ENCODE measurements around the gene PRR15L. TPM values are rescaled to one million over a fixed set of nuclear protein-coding genes. Genes with fewer than 3 reads are reported as not detected.

Gene PRR15L
- total RNA-seq, 1 donor: not detected

DNA sequence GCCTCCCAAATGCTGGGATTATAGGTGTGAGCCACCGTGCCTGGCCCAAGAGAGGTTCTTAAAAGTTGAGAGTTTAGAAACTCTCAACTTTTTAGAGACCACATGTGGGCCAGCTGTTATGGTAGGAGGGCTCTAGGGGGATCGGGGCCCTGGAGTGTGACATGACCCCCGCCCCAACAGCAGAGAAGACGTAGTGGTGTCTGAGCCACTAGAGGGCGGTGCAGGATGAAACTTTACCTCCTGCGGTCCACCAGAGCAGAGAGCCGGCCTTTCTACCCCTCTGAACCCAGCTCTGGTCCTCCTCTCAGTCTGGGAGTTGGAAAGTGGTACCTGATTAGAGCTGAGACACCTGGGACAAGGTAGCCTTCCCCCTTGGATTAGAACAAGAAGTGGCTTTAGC, 20.6 kb upstream of the PRR15L start:
- peaks cover 28% of the 10 kb centered on the region for H3K4me1 ChIP-seq (ENCODE audit: insufficient read depth, low read length)
- H3K27me3 ChIP-seq (ENCODE audit: insufficient read depth, low read length): no peaks in the 10 kb centered on the region
- H3K9me3 ChIP-seq (ENCODE audit: low read depth, low read length): no peaks in the 10 kb centered on the region
- H3K4me3 ChIP-seq (ENCODE audit: low read length): no peak overlapping the region

DNA sequence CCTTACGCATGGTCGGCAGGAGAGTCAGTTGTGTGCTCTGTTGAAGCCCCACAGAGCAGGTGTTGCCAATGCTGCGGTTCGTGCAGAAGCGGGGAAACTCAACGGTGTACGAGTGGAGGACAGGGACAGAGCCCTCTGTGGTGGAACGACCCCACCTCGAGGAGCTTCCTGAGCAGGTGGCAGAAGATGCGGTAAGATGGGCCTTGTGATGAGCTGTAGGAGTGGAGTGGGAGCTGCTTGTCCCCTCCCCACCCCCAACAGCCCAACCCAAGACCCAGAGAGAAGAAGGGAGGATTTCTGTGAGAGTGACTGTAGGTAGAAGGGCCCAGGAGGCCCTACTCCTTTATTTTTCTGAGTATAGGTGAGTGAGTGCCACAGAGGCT, 18.1 kb upstream of the PRR15L start:
- Histone ChIP-seq H3K9me3 (ENCODE audit: low read depth, low read length) (no peaks in the 10 kb centered on the region), H3K4me3 (ENCODE audit: low read length) (no peak overlapping the region), H3K4me1 (ENCODE audit: insufficient read depth, low read length) (peaks cover 24% of the 10 kb centered on the region), H3K27me3 (ENCODE audit: insufficient read depth, low read length) (no peaks in the 10 kb centered on the region)

DNA sequence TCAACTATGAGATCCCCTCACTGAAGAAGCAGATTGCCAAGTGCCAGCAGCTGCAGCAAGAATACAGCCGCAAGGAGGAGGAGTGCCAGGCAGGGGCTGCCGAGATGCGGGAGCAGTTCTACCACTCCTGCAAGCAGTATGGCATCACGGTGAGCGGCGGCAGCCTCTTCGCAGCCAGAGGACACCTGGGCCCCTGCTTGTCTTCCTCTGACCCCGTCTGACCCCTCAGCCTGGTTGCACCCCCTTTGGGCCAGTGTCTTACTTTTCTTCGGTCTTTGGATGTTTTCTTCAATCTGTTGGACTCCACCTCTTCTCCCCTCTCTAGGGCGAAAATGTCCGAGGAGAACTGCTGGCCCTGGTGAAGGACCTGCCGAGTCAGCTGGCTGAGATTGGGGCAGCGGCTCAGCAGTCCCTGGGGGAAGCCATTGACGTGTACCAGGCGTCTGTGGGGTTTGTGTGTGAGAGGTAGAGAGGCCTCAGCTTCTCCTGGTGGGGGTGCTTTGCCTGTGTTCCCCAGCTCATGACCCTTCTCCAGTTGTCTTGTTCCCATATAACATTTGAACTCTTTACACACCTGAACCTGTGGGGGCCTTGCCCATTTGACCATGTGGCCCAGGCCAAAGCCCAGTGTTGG, 17.6 kb upstream of the PRR15L start:
- Histone ChIP-seq H3K27me3 (ENCODE audit: insufficient read depth, low read length) (no peaks in the 10 kb centered on the region), H3K4me1 (ENCODE audit: insufficient read depth, low read length) (peaks cover 24% of the 10 kb centered on the region)

DNA sequence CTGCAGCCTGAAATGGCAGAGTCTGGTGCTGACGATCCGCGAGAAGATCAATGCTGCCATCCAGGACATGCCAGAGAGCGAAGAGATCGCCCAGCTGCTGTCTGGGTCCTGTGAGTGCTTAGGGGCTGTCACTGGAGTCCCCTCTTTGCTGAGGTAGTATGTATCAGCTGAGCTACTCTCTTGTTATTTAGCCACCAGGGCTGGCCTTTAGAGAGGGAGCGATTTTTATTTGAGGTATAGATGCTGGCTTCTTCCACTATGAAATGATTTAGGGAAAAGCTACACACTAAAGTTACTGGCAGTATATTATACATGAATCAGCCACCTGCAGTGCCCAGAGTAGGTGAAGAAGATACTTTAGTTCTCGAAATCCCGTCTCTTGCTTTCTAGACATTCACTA, 15.9 kb upstream of the PRR15L start:
- Histone ChIP-seq H3K9me3 (ENCODE audit: low read depth, low read length) (no peaks in the 10 kb centered on the region), H3K27me3 (ENCODE audit: insufficient read depth, low read length) (no peaks in the 10 kb centered on the region), H3K4me1 (ENCODE audit: insufficient read depth, low read length) (peaks cover 30% of the 10 kb centered on the region), H3K4me3 (ENCODE audit: low read length) (no peak overlapping the region)

More for the DNA sequence above, 17.6 kb upstream of the PRR15L start:
- H3K9me3 ChIP-seq (ENCODE audit: low read depth, low read length): no peaks in the 10 kb centered on the region
- no peak overlapping the region for H3K4me3 ChIP-seq (ENCODE audit: low read length)

DNA sequence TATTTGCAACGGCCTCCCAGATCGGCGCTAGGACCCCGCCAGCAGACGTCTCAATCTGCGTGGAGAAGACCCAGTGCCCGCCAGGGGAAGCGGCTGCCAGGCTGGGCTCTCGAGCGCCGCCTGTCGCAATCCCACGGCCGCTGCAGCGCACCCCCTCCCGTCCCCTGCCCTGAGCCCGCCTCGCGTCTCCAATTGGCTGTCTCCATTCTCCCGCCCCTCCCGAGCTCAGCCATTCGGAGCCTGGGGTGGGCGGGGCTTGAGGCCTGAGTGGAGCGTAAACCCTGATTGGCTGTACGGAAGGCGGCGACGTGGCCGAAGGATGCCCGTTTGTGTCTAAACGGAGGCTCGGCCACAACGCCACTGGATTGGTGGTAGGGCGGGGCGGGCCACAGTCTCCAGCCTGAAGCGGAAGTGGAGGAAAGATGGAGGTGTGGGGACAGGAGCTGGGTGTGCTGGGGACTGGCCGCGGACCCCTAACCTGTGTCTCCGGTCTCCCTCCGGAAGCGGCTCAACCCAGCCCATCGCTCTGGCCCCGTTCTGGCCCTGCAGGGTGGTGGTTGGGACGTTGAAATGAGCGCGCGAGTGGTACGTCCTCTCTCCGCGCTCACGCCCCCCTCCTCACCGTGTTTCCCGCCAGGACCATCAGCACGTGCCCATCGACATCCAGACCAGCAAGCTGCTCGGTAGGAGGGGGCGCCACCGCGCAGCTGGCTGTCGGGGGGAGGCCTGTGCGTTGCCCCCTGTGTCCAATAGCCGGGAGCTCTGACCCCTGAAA, 13.2 kb upstream of the PRR15L start, which contains the start of gene CDK5RAP3:
CDK5RAP3 (plus strand) TSS at position 389 of the 775 bp plus-strand sequence; CDS start at position 423, 34 bp downstream.
- Histone ChIP-seq H3K27me3 (ENCODE audit: insufficient read depth, low read length) (no peaks in the 10 kb centered on the region), H3K4me3 (ENCODE audit: low read length) (peak within 1 kb of the TSS; percentile 94), H3K4me1 (ENCODE audit: insufficient read depth, low read length) (peaks cover 30% of the 10 kb centered on the region), H3K9me3 (ENCODE audit: low read depth, low read length) (no peaks in the 10 kb centered on the region)

DNA sequence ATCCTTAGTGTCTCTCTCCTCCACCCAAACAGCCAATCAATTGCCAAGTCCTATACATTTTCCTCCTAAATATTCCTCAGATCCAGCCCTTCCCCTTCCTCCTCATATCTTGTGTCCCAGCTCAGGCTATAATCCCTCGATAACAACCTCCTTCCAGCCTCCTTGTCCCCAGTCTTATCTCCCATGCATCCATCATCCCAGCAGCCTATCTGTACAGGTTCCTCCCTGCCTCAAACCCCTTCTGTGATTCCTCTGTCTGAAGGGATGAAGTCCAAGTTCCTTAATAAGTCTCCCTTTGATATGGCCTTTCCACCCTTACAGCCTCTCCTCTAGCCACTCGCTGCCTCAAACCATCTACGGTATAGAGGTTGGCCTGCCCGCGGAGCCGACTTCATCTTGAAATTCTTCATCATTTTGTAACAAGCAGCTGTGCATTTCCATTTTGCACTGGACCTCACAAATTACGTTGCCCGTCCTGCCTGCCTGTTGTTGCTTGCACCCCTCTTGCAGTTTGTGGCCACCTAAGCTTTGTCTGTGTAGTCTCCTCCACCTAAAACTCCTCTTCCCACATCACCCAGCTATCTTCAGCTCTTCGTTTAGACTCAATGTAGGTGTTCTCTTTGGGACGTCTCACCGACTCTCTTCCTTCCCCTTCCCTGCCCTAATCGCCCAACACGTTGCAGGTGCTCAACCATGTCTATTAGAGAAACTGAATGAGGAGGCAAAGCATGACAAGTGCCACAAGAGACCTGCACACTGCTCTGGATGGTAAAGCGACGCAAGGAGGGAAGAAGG, 12.4 kb upstream of the PRR15L start:
- H3K4me1 ChIP-seq (ENCODE audit: insufficient read depth, low read length): peaks cover 30% of the 10 kb centered on the region
- peak overlapping the region; percentile 94 for H3K4me3 ChIP-seq (ENCODE audit: low read length)
- no peaks in the 10 kb centered on the region for H3K27me3 ChIP-seq (ENCODE audit: insufficient read depth, low read length)
- H3K9me3 ChIP-seq (ENCODE audit: low read depth, low read length): no peaks in the 10 kb centered on the region

DNA sequence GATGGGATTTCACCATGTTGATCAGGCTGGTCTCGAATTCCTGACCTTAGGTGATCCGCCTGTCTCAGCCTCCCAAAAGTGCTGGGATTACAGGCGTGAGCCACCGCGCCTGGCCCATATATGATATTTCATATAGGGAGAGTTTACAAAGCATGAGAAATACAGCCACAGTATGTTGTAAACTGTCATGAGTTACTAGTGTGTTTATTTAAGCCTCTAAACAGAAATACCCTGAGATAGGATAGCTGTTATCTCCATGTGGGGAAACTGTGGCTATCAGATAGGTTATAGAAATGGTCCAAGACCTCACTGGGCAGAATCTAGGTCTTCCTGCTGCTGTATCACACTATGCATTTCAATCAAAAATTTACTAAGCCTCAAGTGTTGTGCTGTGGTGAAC, 11.2 kb upstream of the PRR15L start:
- no peaks in the 10 kb centered on the region for H3K9me3 ChIP-seq (ENCODE audit: low read depth, low read length)
- H3K27me3 ChIP-seq (ENCODE audit: insufficient read depth, low read length): no peaks in the 10 kb centered on the region
- peaks cover 30% of the 10 kb centered on the region for H3K4me1 ChIP-seq (ENCODE audit: insufficient read depth, low read length)
- no peak overlapping the region for H3K4me3 ChIP-seq (ENCODE audit: low read length)

DNA sequence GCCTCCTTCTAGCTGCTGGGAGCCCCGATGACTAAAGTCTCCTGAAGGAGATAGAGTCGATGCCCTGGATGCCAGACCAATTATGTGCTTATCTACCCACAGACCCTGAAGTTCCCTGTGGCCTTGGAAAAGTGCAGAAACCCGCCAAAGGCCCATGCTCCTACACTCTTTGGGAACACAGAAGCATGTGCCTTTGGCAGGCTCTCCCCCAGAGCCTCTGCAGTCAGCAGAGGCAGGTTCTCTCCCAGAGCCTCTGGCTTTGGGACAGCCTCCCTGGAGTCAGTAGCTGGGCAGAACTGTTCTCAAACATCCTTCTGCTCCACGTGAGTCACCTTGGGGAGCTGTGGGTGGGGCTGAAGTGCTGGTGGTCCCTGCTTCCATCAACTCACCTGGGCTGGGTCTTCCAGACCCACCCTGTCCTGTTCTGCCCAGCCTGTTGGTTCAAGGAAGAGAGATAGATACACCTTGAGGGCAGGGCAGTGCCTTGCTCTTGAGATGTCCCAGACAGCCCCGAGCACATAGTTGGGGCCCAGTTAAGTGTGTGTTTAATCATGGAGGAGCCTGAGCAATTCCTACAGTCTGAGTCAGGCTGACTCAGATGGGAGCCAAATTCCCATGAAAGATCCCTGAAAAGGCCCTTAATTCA, 10.0 kb upstream of the PRR15L start:
- Histone ChIP-seq H3K4me1 (ENCODE audit: insufficient read depth, low read length) (peaks cover 26% of the 10 kb centered on the region), H3K9me3 (ENCODE audit: low read depth, low read length) (no peaks in the 10 kb centered on the region), H3K27me3 (ENCODE audit: insufficient read depth, low read length) (no peaks in the 10 kb centered on the region), H3K4me3 (ENCODE audit: low read length) (no peak overlapping the region)

DNA sequence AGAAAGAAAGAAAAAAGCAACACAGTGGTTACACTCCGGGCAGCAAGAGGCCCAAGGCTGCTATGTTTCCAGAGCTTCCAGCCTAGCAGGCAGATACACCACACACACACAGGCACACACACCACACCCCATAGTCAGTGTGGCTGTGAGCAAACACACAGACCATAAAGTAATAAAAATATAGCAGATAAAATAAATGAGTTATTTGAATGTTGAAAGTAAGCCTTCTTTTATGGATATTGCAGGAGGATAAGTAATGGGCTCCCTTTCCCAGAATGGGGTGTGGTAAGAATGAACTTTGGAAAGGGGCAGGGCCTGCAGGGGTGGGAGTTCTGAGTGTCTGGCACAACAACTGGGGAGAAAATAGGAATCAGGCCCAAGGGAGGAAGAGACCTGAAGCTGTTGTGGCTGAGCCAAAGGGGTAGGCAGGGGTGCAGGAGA, 8.4 kb upstream of the PRR15L start:
- Histone ChIP-seq H3K9me3 (ENCODE audit: low read depth, low read length) (no peaks in the 10 kb centered on the region), H3K27me3 (ENCODE audit: insufficient read depth, low read length) (no peaks in the 10 kb centered on the region), H3K4me3 (ENCODE audit: low read length) (no peak overlapping the region), H3K4me1 (ENCODE audit: insufficient read depth, low read length) (peaks cover 9% of the 10 kb centered on the region)

DNA sequence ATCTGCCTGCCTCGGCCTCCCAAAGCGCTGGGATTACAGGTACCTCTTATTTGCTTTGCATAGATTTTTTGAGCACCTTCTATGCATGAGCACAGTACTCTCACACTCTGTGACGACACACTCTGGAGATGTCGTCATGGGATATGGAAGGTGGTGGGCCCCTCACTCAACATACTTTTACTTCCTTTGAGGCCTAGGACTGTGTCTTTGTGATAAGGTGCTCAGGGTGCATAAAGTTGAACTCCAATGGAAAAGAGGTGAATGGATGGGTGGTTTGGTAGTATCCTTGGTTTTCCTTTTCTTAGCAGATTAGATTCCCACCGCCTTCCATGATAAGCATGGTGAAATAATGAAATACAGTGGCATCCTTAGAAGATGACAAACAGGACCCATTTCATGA, 7.2 kb upstream of the PRR15L start:
- H3K27me3 ChIP-seq (ENCODE audit: insufficient read depth, low read length): no peaks in the 10 kb centered on the region
- H3K9me3 ChIP-seq (ENCODE audit: low read depth, low read length): no peaks in the 10 kb centered on the region
- no peak overlapping the region for H3K4me3 ChIP-seq (ENCODE audit: low read length)
- peaks cover 1% of the 10 kb centered on the region for H3K4me1 ChIP-seq (ENCODE audit: insufficient read depth, low read length)

DNA sequence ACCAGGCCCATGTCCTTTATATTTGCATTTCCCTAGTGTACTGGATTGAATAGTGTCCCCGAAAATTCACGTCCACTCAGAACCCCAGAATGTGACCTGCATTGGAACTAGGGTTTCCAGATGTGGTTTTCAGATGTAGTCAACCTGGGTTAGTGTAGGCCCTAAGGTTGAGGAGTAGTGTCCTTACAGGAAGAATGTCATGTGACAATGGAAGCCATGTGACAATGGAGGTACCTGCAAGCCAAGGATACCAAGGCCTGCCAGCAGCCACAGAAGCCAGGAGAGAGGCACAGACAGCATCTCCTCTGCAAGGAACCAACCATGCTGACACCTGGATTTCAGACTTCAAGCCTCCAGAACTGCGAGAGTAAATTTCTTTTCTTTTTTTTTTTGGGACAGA, 5.2 kb upstream of the PRR15L start:
- Histone ChIP-seq H3K9me3 (ENCODE audit: low read depth, low read length) (no peaks in the 10 kb centered on the region), H3K4me3 (ENCODE audit: low read length) (no peak overlapping the region), H3K27me3 (ENCODE audit: insufficient read depth, low read length) (no peaks in the 10 kb centered on the region), H3K4me1 (ENCODE audit: insufficient read depth, low read length) (no peaks in the 10 kb centered on the region)

DNA sequence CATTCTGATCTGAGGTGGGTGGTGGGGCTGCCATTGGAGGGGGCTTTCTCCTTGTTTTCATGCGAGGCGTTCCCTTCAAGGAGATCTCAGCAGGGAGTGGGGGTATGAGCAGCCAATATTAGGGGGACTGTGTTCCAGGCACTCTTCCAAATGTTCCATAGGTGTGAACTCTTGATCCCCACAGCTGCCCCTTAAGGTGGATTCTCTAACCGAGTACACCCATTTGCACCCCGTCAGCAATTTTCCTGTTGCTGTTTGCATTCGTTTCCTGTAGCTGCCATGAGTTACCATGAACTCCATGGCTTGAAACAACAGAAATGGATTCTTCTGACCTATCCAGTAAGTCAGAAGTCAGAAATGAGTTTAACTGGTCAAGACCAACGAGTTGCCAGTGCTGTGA, 3.7 kb upstream of the PRR15L start:
- H3K9me3 ChIP-seq (ENCODE audit: low read depth, low read length): no peaks in the 10 kb centered on the region
- H3K4me3 ChIP-seq (ENCODE audit: low read length): no peak overlapping the region
- H3K27me3 ChIP-seq (ENCODE audit: insufficient read depth, low read length): no peaks in the 10 kb centered on the region
- no peaks in the 10 kb centered on the region for H3K4me1 ChIP-seq (ENCODE audit: insufficient read depth, low read length)

DNA sequence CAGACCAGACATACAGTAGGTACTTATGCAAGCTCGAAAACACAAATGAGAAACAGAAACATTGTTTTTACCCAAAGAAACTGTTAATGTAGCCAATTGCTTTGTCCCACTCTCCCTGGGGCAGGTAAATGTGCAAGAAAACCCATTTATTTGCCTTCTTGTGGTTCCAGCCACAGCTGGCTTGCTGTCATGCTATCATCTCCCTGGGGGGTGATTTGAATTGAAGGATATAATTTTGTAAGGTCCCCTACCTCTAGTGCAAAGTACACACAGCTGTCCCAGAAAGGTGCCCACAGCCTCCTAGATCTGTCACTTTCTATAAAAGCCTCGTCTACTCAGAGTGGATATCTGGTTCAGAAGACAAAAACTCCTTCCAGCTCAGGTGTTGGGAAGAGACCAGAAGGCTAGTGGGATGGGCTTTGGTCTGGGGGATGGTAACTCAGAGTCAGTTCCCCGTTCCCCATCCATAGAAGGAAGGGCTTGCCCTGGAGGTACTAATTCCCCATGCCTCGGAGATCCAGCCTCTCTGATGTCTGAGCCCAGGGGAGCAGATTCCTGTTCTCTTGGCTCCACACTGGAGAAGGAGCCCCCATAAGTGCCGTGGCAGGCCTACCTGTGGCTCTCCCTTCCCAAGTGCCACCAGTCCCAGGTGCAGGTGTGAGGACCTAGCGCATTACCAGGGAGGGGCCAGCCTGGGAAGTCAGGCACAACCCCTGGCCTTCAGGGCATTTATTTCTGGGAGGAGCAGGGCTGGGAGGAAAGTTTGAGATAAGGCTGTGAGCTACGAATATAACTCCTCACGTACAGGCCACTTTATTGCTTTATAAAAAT, 2.4 kb upstream of the PRR15L start:
- Histone ChIP-seq H3K9me3 (ENCODE audit: low read depth, low read length) (no peaks in the 10 kb centered on the region), H3K27me3 (ENCODE audit: insufficient read depth, low read length) (no peaks in the 10 kb centered on the region), H3K4me1 (ENCODE audit: insufficient read depth, low read length) (no peaks in the 10 kb centered on the region), H3K4me3 (ENCODE audit: low read length) (no peak overlapping the region)
